Liver (tissue), 9 donors: ENCODE data around the gene GRWD1. TPM values are rescaled to one million over a fixed set of nuclear protein-coding genes. Genes with fewer than 3 reads are reported as not detected.

Source experiments
- DNase-seq: peaks from one replicate; pipeline ENCODE4 v3.0.0-alpha.2; 2017; ENCODE audit warnings: low spot score
- H3K27ac ChIP-seq, 2 donors: one replicate each; pipeline ENCODE4 v1.7.0; 2013; ENCODE audit warnings: inconsistent platforms in 2 of 2, low read length in 2 of 2, control low read depth in 1 of 2, low read depth in 1 of 2, mild to moderate bottlenecking in 1 of 2
- H3K27me3 ChIP-seq, 4 donors: one replicate each; pipeline versions ENCODE4 v1.6.1 to v1.7.0; 2013; ENCODE audit warnings: low read length in 3 of 4, inconsistent platforms in 1 of 4, mild to moderate bottlenecking in 1 of 4, moderate library complexity in 1 of 4; ENCODE audit not compliant: control insufficient read depth in 4 of 4, insufficient read depth in 4 of 4
- H3K36me3 ChIP-seq, 4 donors: one replicate each; pipeline versions ENCODE4 v1.6.1 to v1.7.0; 2013; ENCODE audit warnings: low read length in 3 of 4, mild to moderate bottlenecking in 3 of 4, low read depth in 1 of 4, moderate library complexity in 1 of 4; ENCODE audit not compliant: control insufficient read depth in 4 of 4, insufficient read depth in 3 of 4
- H3K4me1 ChIP-seq, 4 donors: one replicate each; pipeline versions ENCODE4 v1.6.1 to v1.7.0; 2013; ENCODE audit warnings: low read length in 3 of 4, mild to moderate bottlenecking in 3 of 4, moderate library complexity in 1 of 4; ENCODE audit not compliant: control insufficient read depth in 4 of 4, insufficient read depth in 4 of 4
- H3K4me3 ChIP-seq, 3 donors: one replicate each; pipeline versions ENCODE4 v1.6.1 to v1.7.0; 2013; ENCODE audit warnings: low read length in 3 of 3, control low read depth in 1 of 3, low read depth in 1 of 3, mild to moderate bottlenecking in 1 of 3
- H3K9ac ChIP-seq, 2 donors: one replicate each; pipeline ENCODE4 v1.7.0; 2013; ENCODE audit warnings: low read length in 2 of 2, mild to moderate bottlenecking in 2 of 2, moderate library complexity in 2 of 2, control low read depth in 1 of 2, low read depth in 1 of 2
- H3K9me3 ChIP-seq, 4 donors: one replicate each; pipeline versions ENCODE4 v1.6.1 to v1.7.0; 2013; ENCODE audit warnings: low read length in 3 of 4; ENCODE audit not compliant: control insufficient read depth in 4 of 4
- EGR1 ChIP-seq, 2 donors: IDR thresholded peaks; 2 replicates each; pipeline ENCODE4 v1.6.1; 2016 to 2018; ENCODE audit warnings: antibody characterized with exemption in 2 of 2, low read depth in 2 of 2
- FOXA1 ChIP-seq: IDR thresholded peaks from 2 replicates; pipeline ENCODE4 v1.6.1; 2016; ENCODE audit warnings: antibody characterized with exemption
- FOXA2 ChIP-seq: IDR thresholded peaks from 2 replicates; pipeline ENCODE4 v1.6.1; 2016; ENCODE audit warnings: antibody characterized with exemption
- GABPA ChIP-seq, 2 donors: IDR thresholded peaks in 1 of 2; conservative IDR thresholded peaks in 1 of 2; 2 replicates each; pipeline ENCODE4 v1.6.1; 2016; ENCODE audit warnings: antibody characterized with exemption in 2 of 2, mild to moderate bottlenecking in 1 of 2, moderate library complexity in 1 of 2
- HNF4A ChIP-seq, 2 donors: conservative IDR thresholded peaks; 2 replicates each; pipeline ENCODE4 v1.6.1; 2016; ENCODE audit warnings: antibody characterized with exemption in 2 of 2, mild to moderate bottlenecking in 2 of 2
- HNF4G ChIP-seq: IDR thresholded peaks from 2 replicates; pipeline ENCODE4 v1.6.1; 2016; ENCODE audit warnings: antibody characterized with exemption
- JUND ChIP-seq, 2 donors: IDR thresholded peaks; 2 replicates each; pipeline ENCODE4 v1.6.1; 2016; ENCODE audit warnings: antibody characterized with exemption in 2 of 2
- NR2F2 ChIP-seq: IDR thresholded peaks from 2 replicates; pipeline ENCODE4 v1.6.1; 2016; ENCODE audit warnings: antibody characterized with exemption
- RAD21 ChIP-seq, 2 donors: IDR thresholded peaks; 2 replicates each; pipeline ENCODE4 v1.6.1; 2016; ENCODE audit warnings: antibody characterized with exemption in 2 of 2, mild to moderate bottlenecking in 2 of 2
- RXRA ChIP-seq, 2 donors: IDR thresholded peaks; 2 replicates each; pipeline ENCODE4 v1.6.1; 2017 to 2018; ENCODE audit warnings: antibody characterized with exemption in 2 of 2, mild to moderate bottlenecking in 1 of 2
- SP1 ChIP-seq: IDR thresholded peaks from 2 replicates; pipeline ENCODE4 v1.6.1; 2018; ENCODE audit warnings: antibody characterized with exemption, mild to moderate bottlenecking
- TAF1 ChIP-seq: conservative IDR thresholded peaks from 2 replicates; pipeline ENCODE4 v1.6.1; 2016; ENCODE audit warnings: antibody characterized with exemption, mild to moderate bottlenecking
- YY1 ChIP-seq: IDR thresholded peaks from 2 replicates; pipeline ENCODE4 v1.6.1; 2016; ENCODE audit warnings: antibody characterized with exemption, mild to moderate bottlenecking
- ZBTB33 ChIP-seq: IDR thresholded peaks from 2 replicates; pipeline ENCODE4 v1.6.1; 2016; ENCODE audit warnings: antibody characterized with exemption
- WGBS: extraction: QIAGEN DNeasy Blood & Tissue Kit; methylation state at CpG from one replicate; pipeline ENCODE4 v1.1.7; 2013; 5-methylcytosine and 5-hydroxymethylcytosine counted together
- polyA plus RNA-seq, 2 donors: library from polyadenylated mRNA; stranded (reverse) in 1 of 2; unstranded in 1 of 2; fragments of 200-250 nt in 1 of 2; fragments of >200 nt in 1 of 2; fragmentation: Nextera tagmentation in 1 of 2; extraction: Ambion mirVana in 1 of 2; gene quantifications; one replicate each; pipeline versions ENCODE4 v1.2.1 to v1.2.3, GENCODE V29; 2013 to 2015
- total RNA-seq, 2 donors: library from RNA; depleted of rRNA; stranded (reverse); fragments of >200 nt; gene quantifications; one replicate each; pipeline ENCODE4 v1.2.3, GENCODE V29; 2014
- TF ChIP-seq, protein P1 (sequence below): fragments of 150-350 bp; IDR thresholded peaks from 2 replicates; pipeline ENCODE4 v1.5.1; 2017; ENCODE audit warnings: improper control_type of control experiment, low read depth, low read length; ENCODE audit not compliant: missing input control
- TF ChIP-seq, protein P2 (sequence below): IDR thresholded peaks from 2 replicates; pipeline ENCODE4 v1.6.1; 2016; ENCODE audit warnings: antibody characterized with exemption
- TF ChIP-seq, protein P3 (sequence below): IDR thresholded peaks from 2 replicates; pipeline ENCODE4 v1.6.1; 2016; ENCODE audit warnings: antibody characterized with exemption, mild to moderate bottlenecking
- TF ChIP-seq, protein P4 (sequence below): IDR thresholded peaks from 2 replicates; pipeline ENCODE4 v1.6.1; 2016; ENCODE audit warnings: antibody characterized with exemption
- donor health status: healthy.
- donor health status: healthy.
- donor health status: healthy.
- donor health status: healthy.
- donor health status: healthy.

The GRWD1 gene
- total and polyA plus RNA-seq, 4 donors: 7.1 to 31.7 (median 15.3) TPM

DNA sequence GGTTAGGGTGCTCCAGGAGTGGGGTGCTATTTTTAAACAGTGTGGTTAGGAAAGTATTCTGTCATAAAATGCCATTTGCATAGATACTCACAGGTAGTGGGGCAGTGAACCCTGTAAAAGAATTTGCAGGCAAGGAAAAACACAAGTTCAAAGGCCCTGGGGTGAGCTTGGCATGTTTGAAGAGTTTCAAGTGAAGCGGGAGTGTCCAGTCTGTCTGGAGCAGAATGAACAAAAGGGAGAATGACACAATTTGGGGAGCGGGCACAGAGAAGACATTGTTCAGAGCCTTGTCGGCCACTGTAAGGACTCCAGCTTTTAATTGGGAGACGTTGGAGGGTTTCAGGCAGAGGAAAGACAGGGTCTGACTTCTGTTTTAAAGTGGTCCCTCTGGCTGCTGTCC, 2.8 kb downstream of the GRWD1 start:
- no peak for TF ChIP-seq FOXA2
- no peak for TF ChIP-seq SP1
- no peak for TF ChIP-seq NR2F2
- Histone ChIP-seq H3K9me3 (no peaks in the 10 kb centered on the region), H3K4me3 (no peak overlapping the region), H3K4me1 (peaks cover 9 to 29% (median 16%) of the 10 kb centered on the region in 4 donors), H3K27ac (no peak overlapping the region), H3K36me3 (peaks cover 16 to 49% (median 28%) of the 10 kb centered on the region in 4 donors), H3K9ac (no peak overlapping the region), H3K27me3 (no peaks in the 10 kb centered on the region)
- 94% methylated on average over 4 of the region's 4 CpGs for whole genome bisulfite sequencing
- no peak for DNase-seq

DNA sequence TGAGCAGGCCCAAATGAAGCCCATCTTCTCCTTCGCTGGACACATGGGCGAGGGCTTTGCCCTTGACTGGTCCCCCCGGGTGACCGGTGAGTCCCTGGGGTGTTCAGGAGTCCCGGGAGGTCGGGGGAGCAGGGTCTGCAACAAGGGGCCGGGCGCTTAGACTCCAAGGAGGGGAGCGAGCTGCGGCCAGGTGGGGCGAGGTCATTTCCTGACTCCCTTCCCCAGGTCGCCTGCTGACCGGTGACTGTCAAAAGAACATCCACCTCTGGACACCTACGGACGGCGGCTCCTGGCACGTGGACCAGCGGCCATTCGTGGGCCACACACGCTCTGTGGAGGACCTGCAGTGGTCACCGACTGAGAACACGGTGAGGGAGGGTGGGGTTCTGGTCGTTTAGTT, 4.7 kb downstream of the GRWD1 start:
- H3K4me1 ChIP-seq: peaks cover 0 to 14% (median 10%) of the 10 kb centered on the region in 4 donors
- DNase-seq: no peak
- TF ChIP-seq GABPA (IDR thresholded peaks at IDR 0.05 in 1 of 2, conservative IDR thresholded peaks at IDR 0.05 in 1 of 2) (no peak), NR2F2 (no peak), JUND (IDR thresholded peaks at IDR 0.05) (no peak), YY1 (no peak), ZBTB33 (no peak), FOXA1 (no peak), FOXA2 (no peak), SP1 (no peak), HNF4G (no peak), EGR1 (IDR thresholded peaks at IDR 0.05; ENCODE audit: low read depth in 2 of 2) (no peak), RXRA (IDR thresholded peaks at IDR 0.05) (no peak), TAF1 (no peak)
- TF ChIP-seq, protein P1, sequence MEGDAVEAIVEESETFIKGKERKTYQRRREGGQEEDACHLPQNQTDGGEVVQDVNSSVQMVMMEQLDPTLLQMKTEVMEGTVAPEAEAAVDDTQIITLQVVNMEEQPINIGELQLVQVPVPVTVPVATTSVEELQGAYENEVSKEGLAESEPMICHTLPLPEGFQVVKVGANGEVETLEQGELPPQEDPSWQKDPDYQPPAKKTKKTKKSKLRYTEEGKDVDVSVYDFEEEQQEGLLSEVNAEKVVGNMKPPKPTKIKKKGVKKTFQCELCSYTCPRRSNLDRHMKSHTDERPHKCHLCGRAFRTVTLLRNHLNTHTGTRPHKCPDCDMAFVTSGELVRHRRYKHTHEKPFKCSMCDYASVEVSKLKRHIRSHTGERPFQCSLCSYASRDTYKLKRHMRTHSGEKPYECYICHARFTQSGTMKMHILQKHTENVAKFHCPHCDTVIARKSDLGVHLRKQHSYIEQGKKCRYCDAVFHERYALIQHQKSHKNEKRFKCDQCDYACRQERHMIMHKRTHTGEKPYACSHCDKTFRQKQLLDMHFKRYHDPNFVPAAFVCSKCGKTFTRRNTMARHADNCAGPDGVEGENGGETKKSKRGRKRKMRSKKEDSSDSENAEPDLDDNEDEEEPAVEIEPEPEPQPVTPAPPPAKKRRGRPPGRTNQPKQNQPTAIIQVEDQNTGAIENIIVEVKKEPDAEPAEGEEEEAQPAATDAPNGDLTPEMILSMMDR: no peak
- TF ChIP-seq, protein P2, sequence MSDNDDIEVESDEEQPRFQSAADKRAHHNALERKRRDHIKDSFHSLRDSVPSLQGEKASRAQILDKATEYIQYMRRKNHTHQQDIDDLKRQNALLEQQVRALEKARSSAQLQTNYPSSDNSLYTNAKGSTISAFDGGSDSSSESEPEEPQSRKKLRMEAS: no peak
- peaks cover 23 to 61% (median 32%) of the 10 kb centered on the region in 4 donors for H3K36me3 ChIP-seq
- no peak overlapping the region for H3K4me3 ChIP-seq
- no peak overlapping the region for H3K27ac ChIP-seq
- H3K9ac ChIP-seq: no peak overlapping the region
- H3K9me3 ChIP-seq: no peaks in the 10 kb centered on the region
- 95% methylated on average over 23 of the region's 23 CpGs for WGBS
- H3K27me3 ChIP-seq: no peaks in the 10 kb centered on the region

GRCh38 chr19:48450863-48451262, 5.1 kb downstream of the GRWD1 start:
- Histone ChIP-seq H3K4me3 (no peak overlapping the region), H3K27ac (no peak overlapping the region), H3K4me1 (peaks cover 0 to 12% (median 10%) of the 10 kb centered on the region in 4 donors), H3K9me3 (no peaks in the 10 kb centered on the region), H3K27me3 (no peaks in the 10 kb centered on the region), H3K36me3 (peaks cover 23 to 64% (median 32%) of the 10 kb centered on the region in 4 donors), H3K9ac (no peak overlapping the region)
- DNase-seq: no peak
- WGBS: 98% methylated on average over 15 of the region's 15 CpGs
- TF ChIP-seq, protein P3, sequence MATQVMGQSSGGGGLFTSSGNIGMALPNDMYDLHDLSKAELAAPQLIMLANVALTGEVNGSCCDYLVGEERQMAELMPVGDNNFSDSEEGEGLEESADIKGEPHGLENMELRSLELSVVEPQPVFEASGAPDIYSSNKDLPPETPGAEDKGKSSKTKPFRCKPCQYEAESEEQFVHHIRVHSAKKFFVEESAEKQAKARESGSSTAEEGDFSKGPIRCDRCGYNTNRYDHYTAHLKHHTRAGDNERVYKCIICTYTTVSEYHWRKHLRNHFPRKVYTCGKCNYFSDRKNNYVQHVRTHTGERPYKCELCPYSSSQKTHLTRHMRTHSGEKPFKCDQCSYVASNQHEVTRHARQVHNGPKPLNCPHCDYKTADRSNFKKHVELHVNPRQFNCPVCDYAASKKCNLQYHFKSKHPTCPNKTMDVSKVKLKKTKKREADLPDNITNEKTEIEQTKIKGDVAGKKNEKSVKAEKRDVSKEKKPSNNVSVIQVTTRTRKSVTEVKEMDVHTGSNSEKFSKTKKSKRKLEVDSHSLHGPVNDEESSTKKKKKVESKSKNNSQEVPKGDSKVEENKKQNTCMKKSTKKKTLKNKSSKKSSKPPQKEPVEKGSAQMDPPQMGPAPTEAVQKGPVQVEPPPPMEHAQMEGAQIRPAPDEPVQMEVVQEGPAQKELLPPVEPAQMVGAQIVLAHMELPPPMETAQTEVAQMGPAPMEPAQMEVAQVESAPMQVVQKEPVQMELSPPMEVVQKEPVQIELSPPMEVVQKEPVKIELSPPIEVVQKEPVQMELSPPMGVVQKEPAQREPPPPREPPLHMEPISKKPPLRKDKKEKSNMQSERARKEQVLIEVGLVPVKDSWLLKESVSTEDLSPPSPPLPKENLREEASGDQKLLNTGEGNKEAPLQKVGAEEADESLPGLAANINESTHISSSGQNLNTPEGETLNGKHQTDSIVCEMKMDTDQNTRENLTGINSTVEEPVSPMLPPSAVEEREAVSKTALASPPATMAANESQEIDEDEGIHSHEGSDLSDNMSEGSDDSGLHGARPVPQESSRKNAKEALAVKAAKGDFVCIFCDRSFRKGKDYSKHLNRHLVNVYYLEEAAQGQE: no peak
- TF ChIP-seq ZBTB33 (no peak), GABPA (IDR thresholded peaks at IDR 0.05 in 1 of 2, conservative IDR thresholded peaks at IDR 0.05 in 1 of 2) (no peak), SP1 (no peak), EGR1 (IDR thresholded peaks at IDR 0.05; ENCODE audit: low read depth in 2 of 2) (no peak), HNF4G (no peak), NR2F2 (no peak), RAD21 (IDR thresholded peaks at IDR 0.05) (no peak), HNF4A (conservative IDR thresholded peaks at IDR 0.05) (no peak), YY1 (no peak)
- TF ChIP-seq, protein P2: no peak
- TF ChIP-seq, protein P4, sequence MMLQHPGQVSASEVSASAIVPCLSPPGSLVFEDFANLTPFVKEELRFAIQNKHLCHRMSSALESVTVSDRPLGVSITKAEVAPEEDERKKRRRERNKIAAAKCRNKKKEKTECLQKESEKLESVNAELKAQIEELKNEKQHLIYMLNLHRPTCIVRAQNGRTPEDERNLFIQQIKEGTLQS: no peak
